ENCODE data around the gene MYO5B. TPM values are rescaled to one million over a fixed set of nuclear protein-coding genes. Genes with fewer than 3 reads are reported as not detected.

Gene MYO5B
- total RNA-seq, 1 donor from 2014 or later: 0.07 TPM

DNA sequence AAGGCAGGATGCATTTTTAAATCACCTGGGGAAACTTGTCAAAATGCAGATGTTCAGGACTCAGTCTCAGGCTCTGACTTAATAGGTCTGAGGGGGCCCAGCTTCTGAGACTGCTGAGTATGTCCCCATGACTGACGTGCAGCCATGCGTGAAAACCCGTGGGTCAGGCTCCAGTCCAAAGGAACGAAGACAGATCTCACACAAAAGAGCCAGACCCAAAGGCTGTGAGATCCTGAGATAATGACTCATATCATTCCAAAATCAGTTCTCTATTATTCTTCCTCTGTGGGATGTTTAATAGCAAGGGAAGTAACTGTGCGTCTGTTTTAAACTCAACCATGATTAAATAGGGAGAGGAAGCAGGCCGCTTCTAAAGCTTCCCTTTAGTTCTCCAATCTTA lies 274.2 kb downstream of the MYO5B start:
- Mint-ChIP-seq H3K9me3 (no peaks in the 10 kb centered on the region), H3K36me3 (ENCODE audit: low read depth) (no peaks in the 10 kb centered on the region), H3K27ac (no peak overlapping the region), H3K4me3 (no peak overlapping the region), H3K27me3 (peaks cover 36% of the 10 kb centered on the region), H3K4me1 (no peaks in the 10 kb centered on the region)
- intact Hi-C loops (cut with micrococcal nuclease): no loop called here
- DNase-seq: no peak

DNA sequence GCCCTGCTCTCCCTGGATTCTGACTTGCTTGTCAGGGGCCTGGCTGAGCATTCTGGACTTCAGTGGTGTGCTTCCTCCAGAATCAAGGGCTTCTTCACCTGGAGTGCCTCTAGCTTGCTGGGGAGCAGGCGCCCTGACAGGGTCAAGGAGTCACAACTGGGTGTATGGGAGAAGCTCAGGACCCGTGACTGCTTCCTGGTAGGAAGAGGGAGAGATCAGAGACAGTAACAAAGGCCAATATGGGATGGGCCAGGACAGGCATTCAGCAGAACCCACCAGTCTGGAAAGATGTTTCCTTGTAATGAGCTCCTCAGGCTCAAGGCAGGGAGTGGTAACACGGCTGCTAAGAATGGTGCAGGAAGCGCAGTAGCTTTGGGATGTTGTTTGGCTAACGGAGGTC lies 277.2 kb downstream of the MYO5B start:
- intact Hi-C loops (cut with micrococcal nuclease): no loop called here
- Mint-ChIP-seq H3K36me3 (ENCODE audit: low read depth) (no peaks in the 10 kb centered on the region), H3K27me3 (peaks cover 32% of the 10 kb centered on the region), H3K9me3 (no peaks in the 10 kb centered on the region), H3K4me3 (no peak overlapping the region), H3K27ac (no peak overlapping the region), H3K4me1 (no peaks in the 10 kb centered on the region)
- DNase-seq: no peak

DNA sequence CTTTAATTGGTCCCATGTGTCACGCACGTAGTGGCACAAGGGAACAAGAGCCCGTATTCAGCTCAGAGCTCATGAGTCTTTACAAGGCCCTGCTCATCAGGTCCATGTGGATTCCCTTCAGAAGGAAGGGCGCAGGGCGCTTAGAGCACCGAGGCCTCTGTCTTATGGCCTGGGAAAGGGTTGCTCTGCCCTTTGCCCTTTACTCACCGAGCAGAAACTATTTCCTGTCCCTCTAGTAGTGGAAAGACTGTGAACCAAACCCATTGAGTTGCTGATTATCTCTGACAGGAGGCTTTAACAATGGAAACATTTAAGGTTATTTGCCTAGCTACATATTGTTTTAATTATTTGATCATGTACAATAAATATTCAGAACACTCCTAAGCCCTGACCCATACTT lies 279.6 kb downstream of the MYO5B start:
- DNase-seq: no peak
- Mint-ChIP-seq H3K4me3 (no peak overlapping the region), H3K4me1 (no peaks in the 10 kb centered on the region), H3K27me3 (peaks cover 14% of the 10 kb centered on the region), H3K9me3 (no peaks in the 10 kb centered on the region), H3K27ac (no peak overlapping the region), H3K36me3 (ENCODE audit: low read depth) (no peaks in the 10 kb centered on the region)
- intact Hi-C loops (cut with micrococcal nuclease): no loop called here

DNA sequence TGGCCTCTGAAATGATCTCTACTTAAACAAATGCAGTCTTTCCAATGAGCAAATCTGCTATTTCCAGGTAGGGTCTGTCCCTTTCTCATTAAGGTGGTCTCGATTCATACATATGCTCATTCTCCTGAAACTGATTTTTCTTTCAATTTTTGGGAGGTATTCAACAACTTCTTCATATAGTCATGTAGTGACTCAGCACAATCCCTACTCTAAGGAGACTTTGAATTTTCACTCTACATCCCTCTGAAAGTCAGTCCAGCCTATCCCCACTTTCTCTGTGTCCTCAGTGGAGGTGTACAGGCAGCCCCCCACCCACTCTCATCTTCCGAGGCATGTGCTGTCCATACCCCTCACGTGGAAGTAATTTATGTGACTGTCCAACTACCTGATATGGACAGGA lies 281.7 kb downstream of the MYO5B start:
- H3K4me1 Mint-ChIP-seq: no peaks in the 10 kb centered on the region
- H3K9me3 Mint-ChIP-seq: no peaks in the 10 kb centered on the region
- H3K4me3 Mint-ChIP-seq: no peak overlapping the region
- no peak overlapping the region for H3K27ac Mint-ChIP-seq
- no peaks in the 10 kb centered on the region for H3K36me3 Mint-ChIP-seq (ENCODE audit: low read depth)
- no peak for DNase-seq
- intact Hi-C loops (cut with micrococcal nuclease): no loop called here
- no peaks in the 10 kb centered on the region for H3K27me3 Mint-ChIP-seq

DNA sequence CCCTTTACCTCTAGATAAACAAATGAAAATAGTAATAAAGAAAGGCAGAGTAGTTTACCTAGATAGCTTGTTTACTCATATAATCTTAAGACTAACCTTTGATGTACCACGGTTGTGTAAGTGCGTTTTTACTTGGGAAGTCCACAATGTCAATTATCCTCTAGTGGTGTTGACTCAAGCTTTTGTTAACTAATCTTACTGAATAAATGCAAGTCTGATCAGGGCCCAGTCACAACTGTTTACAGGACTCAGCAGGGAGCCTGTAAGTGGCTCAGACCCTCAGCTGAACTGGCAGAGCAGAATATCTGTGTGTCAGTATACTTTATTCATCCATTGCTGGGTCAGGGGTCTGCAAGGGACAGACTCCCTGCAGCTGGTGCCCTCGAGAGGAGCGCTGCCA lies 283.5 kb downstream of the MYO5B start:
- DNase-seq: no peak
- no peaks in the 10 kb centered on the region for H3K4me1 Mint-ChIP-seq
- H3K4me3 Mint-ChIP-seq: no peak overlapping the region
- no peak overlapping the region for H3K27ac Mint-ChIP-seq
- intact Hi-C loops (cut with micrococcal nuclease): no loop called here
- H3K36me3 Mint-ChIP-seq (ENCODE audit: low read depth): no peaks in the 10 kb centered on the region
- no peaks in the 10 kb centered on the region for H3K27me3 Mint-ChIP-seq
- H3K9me3 Mint-ChIP-seq: no peaks in the 10 kb centered on the region

DNA sequence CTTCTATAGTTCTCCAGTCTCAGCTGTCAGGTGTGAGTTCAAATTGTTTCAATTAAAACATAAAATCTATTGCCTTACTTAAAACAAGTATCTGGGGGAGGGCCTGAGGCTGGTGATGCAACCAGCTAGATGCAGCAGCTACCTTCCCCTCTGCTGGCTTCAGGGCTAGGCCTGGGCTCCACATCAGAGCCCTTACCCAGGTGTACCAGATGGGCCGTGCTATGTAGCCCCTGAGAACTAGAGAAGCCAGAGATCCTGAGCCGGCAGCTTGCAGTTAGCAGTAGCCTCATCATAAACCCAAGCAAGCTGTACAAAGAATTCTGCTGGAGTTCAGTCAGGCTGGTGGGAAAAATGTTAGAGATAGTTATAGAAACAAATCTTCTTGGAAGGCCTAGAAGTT lies 284.0 kb downstream of the MYO5B start:
- Mint-ChIP-seq H3K9me3 (no peaks in the 10 kb centered on the region), H3K36me3 (ENCODE audit: low read depth) (no peaks in the 10 kb centered on the region), H3K27ac (no peak overlapping the region), H3K27me3 (no peaks in the 10 kb centered on the region), H3K4me1 (no peaks in the 10 kb centered on the region), H3K4me3 (no peak overlapping the region)
- DNase-seq: no peak
- intact Hi-C loops (cut with micrococcal nuclease): no loop called here

DNA sequence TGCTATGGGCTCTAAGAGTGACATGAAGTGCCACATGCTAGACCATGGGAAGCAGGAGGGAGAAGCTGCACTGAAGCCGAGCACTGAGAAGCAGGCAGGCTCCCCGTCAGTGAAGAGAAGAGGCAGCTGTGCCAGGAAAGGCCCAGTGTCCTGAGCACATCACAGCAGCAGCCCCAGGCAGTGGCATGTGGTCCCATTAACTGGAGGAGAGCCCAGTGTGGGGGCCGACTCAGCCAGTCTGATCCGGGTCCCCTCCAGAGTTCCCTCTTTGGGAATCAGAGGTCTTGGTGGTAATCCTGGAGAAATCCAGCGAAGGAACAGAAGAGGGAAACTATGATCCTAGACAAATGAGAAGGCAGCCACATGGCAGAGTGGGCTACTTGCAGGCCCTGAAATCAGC lies 284.9 kb downstream of the MYO5B start:
- no peaks in the 10 kb centered on the region for H3K36me3 Mint-ChIP-seq (ENCODE audit: low read depth)
- H3K4me1 Mint-ChIP-seq: peaks cover 3% of the 10 kb centered on the region
- no peaks in the 10 kb centered on the region for H3K27me3 Mint-ChIP-seq
- no peaks in the 10 kb centered on the region for H3K9me3 Mint-ChIP-seq
- H3K4me3 Mint-ChIP-seq: no peak overlapping the region
- DNase-seq: no peak
- H3K27ac Mint-ChIP-seq: no peak overlapping the region
- intact Hi-C loops (cut with micrococcal nuclease): no loop called here

DNA sequence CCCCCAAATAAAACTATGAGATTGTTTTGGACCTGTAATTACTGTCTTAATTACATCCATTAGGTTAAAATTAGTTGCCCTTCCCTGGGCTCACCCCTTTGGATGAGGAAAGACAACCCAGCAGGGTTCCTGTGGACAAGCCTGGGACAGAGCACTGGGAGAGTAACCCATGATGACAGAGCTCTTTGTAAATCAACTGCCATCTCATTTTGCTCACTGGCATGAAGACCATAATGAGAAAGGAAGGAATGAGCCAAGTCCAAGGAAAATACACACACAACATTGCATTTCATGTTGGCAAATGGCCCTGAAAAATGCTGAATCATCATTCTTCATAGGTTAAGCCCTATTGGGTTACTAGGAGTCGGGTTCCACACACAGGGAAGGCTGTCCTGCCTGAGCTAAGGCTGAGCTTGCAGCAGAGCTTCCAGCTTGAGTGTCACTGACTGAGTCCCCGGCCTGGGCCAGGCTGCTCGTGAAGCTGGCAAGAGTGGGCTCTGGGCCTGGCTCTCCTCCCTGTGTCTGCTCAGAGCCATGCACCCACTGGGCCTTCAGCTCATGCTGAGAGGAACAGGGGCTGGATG lies 287.5 kb downstream of the MYO5B start:
- Mint-ChIP-seq H3K36me3 (ENCODE audit: low read depth) (no peaks in the 10 kb centered on the region), H3K4me1 (peaks cover 8% of the 10 kb centered on the region), H3K27me3 (no peaks in the 10 kb centered on the region), H3K4me3 (no peak overlapping the region), H3K27ac (no peak overlapping the region), H3K9me3 (no peaks in the 10 kb centered on the region)
- intact Hi-C loops (cut with micrococcal nuclease): no loop called here
- no peak for DNase-seq

DNA sequence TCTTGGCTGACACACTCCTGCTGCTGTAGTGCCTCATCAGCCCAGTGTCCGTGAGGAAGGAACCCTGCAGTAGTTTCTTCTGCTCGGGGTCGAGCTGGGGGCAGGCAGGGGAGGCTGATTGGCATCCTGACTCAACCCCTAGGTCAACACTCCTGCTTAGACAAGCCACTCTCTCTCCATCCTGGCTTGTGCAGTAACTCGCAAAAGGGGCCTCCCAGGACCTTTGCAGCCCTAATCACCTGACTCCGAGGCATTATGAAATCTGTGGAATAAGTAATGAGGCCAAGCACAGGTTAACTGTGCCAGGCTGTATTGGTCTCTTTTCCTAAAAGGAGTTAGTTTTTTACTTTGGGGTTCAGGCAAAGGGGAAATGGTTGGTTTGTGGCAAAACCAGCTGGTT lies 289.2 kb downstream of the MYO5B start:
- Mint-ChIP-seq H3K36me3 (ENCODE audit: low read depth) (no peaks in the 10 kb centered on the region), H3K27ac (no peak overlapping the region), H3K27me3 (no peaks in the 10 kb centered on the region), H3K4me1 (peaks cover 8% of the 10 kb centered on the region), H3K9me3 (no peaks in the 10 kb centered on the region), H3K4me3 (no peak overlapping the region)
- no peak for DNase-seq
- intact Hi-C loops (cut with micrococcal nuclease): no loop called here

DNA sequence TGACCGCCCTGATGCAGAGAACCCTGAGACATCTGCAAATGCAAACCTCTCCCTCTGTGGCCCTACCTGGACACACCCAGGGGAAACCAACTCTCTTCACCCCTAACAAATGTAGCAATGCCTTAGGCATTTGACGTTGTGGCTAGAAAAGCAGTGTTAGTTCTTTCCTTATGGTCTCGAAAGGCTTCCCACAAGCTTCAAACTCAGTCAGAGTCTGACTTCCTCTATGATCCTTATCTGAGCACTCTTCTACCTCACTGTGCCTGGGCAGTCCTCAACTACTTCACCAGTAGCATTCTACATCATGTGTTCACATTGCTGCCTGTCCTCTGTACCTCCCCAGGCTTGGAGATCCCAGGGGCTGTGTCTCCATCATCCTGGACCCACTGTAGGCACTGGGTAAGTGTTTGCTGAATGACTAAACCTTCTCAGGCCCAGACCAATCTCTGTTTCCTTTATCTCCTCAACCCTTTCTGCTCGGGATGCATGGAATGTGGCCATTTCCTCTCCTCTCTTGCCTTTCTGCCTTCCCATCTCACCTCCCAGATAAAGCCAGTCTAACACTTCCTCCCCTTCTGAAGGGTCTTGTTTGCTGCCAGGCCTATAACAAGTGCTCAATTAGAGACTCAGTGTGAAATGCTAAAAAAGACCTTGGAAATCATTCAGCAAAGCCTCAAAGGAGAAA lies 289.9 kb downstream of the MYO5B start:
- intact Hi-C loops (cut with micrococcal nuclease): no loop called here
- Mint-ChIP-seq H3K4me1 (peaks cover 8% of the 10 kb centered on the region), H3K9me3 (no peaks in the 10 kb centered on the region), H3K27ac (no peak overlapping the region), H3K4me3 (no peak overlapping the region), H3K36me3 (ENCODE audit: low read depth) (no peaks in the 10 kb centered on the region), H3K27me3 (no peaks in the 10 kb centered on the region)
- DNase-seq: no peak

DNA sequence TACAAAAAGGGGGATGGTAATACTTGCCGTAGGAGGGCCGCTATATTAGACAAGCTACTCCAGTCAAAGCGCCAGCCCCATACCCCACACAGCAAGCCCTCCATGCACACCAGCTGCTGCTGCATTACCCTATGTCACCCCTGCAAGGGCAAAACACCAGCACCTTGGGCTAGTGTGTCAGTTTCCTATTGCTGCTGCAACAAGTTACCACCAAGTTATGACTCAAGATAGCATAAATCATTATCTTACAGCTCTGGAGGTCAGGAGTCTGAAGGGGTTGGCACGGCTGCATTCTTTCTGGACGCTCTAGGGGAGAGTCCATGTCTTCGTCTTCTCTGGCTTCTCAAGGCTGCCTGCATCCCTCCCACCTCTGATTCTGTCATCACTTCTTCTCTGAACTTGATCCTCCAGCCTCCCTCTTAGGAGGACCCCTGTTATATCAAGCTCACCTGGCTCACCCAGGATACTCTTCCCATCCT lies 293.0 kb downstream of the MYO5B start:
- Mint-ChIP-seq H3K4me3 (no peak overlapping the region), H3K4me1 (peaks cover 8% of the 10 kb centered on the region), H3K36me3 (ENCODE audit: low read depth) (no peaks in the 10 kb centered on the region), H3K9me3 (no peaks in the 10 kb centered on the region), H3K27ac (no peak overlapping the region), H3K27me3 (no peaks in the 10 kb centered on the region)
- intact Hi-C loops (cut with micrococcal nuclease): no loop called here
- no peak for DNase-seq

DNA sequence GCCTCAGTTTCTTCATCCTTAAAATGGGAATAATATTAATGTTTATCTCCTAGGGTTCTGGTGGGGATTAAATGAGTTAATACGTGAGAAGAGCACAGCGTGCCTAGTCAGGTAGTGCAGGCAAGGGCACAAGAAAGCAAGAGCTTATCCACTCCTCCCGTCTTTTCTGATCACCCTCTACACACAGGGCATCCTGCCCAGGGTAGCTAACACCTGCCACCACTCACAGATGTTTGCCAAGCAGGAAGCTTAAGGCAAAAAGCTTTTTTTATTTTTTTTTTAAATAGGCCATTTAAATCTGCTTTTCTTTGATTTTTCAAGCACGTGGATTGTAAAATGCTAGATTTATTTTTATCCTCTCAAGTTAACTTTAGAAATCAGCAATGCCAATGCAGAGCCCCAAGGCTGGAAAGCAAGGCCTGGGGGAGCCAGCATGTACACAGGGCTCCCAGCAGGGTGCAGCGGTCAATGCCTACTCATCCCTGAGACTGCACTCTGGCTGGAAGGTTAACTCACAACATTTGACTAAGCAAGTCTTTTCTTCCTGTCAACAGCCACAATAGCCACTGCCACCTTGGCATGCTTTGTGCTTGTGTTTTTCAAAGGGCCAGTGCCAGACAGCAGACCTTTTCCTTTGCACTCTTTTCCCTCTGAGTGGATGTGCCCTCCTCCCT lies 295.2 kb downstream of the MYO5B start:
- Mint-ChIP-seq H3K4me3 (no peak overlapping the region), H3K4me1 (peaks cover 2% of the 10 kb centered on the region), H3K36me3 (ENCODE audit: low read depth) (no peaks in the 10 kb centered on the region), H3K9me3 (no peaks in the 10 kb centered on the region), H3K27ac (no peak overlapping the region), H3K27me3 (no peaks in the 10 kb centered on the region)
- intact Hi-C loops (cut with micrococcal nuclease): no loop called here
- DNase-seq: no peak

DNA sequence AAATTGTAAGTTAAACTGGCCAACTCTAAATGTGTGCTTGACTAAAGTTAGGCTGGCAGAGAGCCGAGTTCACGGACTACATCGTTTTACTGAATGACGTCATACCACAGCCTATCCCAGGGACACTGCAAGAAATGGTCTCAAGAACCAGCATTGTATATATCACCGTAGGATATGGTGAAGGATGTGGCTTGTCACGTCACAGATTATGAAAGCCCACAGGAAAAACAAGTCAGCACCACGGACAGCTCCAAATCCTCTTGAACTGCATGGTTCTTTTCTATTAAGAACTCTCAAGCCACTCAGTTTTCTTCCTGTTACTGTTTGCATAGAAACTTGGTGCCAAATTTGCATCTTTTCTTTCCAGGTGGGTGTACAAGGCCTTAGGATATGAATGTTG lies 296.5 kb downstream of the MYO5B start:
- Mint-ChIP-seq H3K36me3 (ENCODE audit: low read depth) (no peaks in the 10 kb centered on the region), H3K4me3 (no peak overlapping the region), H3K4me1 (no peaks in the 10 kb centered on the region), H3K27ac (no peak overlapping the region), H3K9me3 (no peaks in the 10 kb centered on the region), H3K27me3 (no peaks in the 10 kb centered on the region)
- peak; percentile 94 for DNase-seq
- intact Hi-C loops (cut with micrococcal nuclease): no loop called here

DNA sequence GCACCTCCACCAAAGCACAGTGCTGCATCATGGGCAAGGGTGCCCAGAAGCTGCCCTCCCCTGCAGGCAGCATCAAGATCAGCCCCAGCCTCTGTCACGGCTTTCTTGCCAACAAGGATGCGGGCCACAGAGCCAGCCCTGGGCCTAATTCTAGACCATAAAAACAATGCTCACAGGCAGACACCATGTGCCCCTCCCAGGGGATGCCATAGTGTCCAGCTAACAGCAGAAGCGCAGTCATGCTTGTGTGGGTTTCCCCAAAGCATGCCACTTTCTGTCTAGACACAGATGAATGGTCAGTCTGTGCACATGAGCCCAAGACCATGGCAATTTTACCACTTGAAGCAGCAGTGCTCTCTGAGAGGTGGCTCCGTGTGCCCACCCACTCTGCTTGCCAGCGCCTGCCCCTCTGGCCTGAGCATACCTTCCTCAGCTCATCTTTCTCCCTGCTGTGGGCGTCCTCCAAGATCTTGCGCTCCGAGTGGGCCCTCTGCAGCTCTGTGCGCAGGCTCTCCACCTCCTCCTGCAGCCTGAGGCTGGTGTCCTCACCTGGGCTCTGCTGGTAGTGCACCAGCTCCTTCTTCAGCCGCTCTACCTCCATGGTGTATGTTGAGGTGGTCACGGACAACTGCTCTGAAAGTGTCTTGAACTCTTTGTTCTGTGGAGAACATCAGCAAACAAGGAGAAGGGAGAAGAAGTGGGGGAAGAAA lies 300.3 kb downstream of the MYO5B start:
- H3K9me3 Mint-ChIP-seq: no peaks in the 10 kb centered on the region
- no peak overlapping the region for H3K27ac Mint-ChIP-seq
- no peaks in the 10 kb centered on the region for H3K36me3 Mint-ChIP-seq (ENCODE audit: low read depth)
- H3K4me1 Mint-ChIP-seq: peaks cover 2% of the 10 kb centered on the region
- peaks cover 4% of the 10 kb centered on the region for H3K27me3 Mint-ChIP-seq
- no peak for DNase-seq
- intact Hi-C loops (cut with micrococcal nuclease): no loop called here
- no peak overlapping the region for H3K4me3 Mint-ChIP-seq
